Loucy (cell line): ENCODE results near the gene AGXT.

Experiments
- EZH2phosphoT487 ChIP-seq: fragments of 200-600 bp; IDR thresholded peaks from 2 replicates; pipeline ENCODE4 v1.6.1; 2018; ENCODE audit warnings: antibody characterized with exemption, mild to moderate bottlenecking, moderate library complexity, borderline replicate concordance
- TF ChIP-seq, protein P1 (sequence below): fragments of 200-600 bp; sonication (generic); conservative IDR thresholded peaks from 2 replicates; pipeline ENCODE4 v1.5.1; 2014; ENCODE audit warnings: mild to moderate bottlenecking, antibody characterized with exemption, low read length

DNA sequence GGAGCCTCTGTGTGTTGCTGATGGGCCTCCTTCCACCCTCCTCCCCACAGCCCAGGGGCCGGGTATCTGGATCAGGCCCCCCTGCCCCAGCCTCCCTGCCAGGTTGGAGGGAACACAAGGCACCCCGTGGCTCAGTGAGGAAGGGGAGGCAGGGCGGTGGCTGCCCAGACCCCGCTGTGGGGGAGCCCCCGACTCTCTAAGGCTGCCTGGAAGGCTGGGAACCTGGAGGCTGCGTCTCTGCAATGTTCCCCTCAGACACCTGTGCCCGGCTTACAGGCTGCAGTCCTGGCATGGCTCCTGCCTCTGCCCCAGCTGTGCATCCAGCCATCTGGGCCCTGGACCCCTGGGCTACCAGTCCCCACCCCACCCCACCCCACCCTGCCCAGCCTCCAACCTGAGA lies 27.8 kb downstream of the AGXT start:
- TF ChIP-seq, protein P1, sequence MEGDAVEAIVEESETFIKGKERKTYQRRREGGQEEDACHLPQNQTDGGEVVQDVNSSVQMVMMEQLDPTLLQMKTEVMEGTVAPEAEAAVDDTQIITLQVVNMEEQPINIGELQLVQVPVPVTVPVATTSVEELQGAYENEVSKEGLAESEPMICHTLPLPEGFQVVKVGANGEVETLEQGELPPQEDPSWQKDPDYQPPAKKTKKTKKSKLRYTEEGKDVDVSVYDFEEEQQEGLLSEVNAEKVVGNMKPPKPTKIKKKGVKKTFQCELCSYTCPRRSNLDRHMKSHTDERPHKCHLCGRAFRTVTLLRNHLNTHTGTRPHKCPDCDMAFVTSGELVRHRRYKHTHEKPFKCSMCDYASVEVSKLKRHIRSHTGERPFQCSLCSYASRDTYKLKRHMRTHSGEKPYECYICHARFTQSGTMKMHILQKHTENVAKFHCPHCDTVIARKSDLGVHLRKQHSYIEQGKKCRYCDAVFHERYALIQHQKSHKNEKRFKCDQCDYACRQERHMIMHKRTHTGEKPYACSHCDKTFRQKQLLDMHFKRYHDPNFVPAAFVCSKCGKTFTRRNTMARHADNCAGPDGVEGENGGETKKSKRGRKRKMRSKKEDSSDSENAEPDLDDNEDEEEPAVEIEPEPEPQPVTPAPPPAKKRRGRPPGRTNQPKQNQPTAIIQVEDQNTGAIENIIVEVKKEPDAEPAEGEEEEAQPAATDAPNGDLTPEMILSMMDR, result no peak
- no peak for TF ChIP-seq EZH2phosphoT487
